Measurements from ENCODE around the gene KRTAP12-4. TPM values are rescaled to one million over a fixed set of nuclear protein-coding genes. Genes with fewer than 3 reads are reported as not detected.
"Not testable (repeated sequence)": the region's sequence is repeated elsewhere in the genome, so short reads cannot be mapped to it uniquely, and the experiment has no call there.

Gene KRTAP12-4
- total and polyA plus RNA-seq, 2 donors (not counting 3 experiments of a cell fraction or from before 2014, with no cell fraction given) = not detected

DNA sequence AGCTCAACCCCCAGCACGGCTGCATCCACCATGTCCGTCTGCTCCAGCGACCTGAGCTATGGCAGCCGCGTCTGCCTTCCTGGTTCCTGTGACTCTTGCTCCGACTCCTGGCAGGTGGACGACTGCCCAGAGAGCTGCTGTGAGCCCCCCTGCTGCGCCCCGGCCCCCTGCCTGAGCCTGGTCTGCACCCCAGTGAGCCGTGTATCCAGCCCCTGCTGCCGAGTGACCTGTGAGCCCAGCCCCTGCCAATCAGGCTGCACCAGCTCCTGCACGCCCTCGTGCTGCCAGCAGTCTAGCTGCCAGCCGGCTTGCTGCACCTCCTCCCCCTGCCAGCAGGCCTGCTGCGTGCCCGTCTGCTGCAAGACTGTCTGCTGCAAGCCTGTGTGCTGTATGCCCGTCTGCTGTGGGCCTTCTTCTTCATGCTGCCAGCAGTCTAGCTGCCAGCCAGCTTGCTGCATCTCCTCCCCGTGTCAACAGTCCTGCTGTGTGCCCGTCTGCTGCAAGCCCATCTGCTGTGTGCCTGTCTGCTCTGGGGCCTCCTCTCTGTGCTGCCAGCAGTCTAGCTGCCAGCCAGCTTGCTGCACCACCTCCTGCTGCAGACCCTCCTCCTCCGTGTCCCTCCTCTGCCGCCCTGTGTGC is 42.8 kb upstream of the KRTAP12-4 start, which contains the start of gene KRTAP10-12:
KRTAP10-12 (plus strand) TSS at position 1 of the 639 bp plus-strand sequence; CDS start at position 31, 30 bp downstream.
- BruUV-seq (replicated peaks); H3K4me1 ChIP-seq (ENCODE audit: control insufficient read depth, extremely low read depth, insufficient read depth, low read length); POLR2A ChIA-PET; H3K27ac ChIP-seq (ENCODE audit: insufficient read depth, low read depth, low read length); H3K9ac ChIP-seq (replicated peaks; ENCODE audit: extremely low read depth, insufficient read depth, low read length); H3K4me3 ChIP-seq (replicated peaks in 1 of 3; ENCODE audit: insufficient read depth in 1 of 3, low read depth in 1 of 3, low read length in 3 of 3); H3K9me3 ChIP-seq (replicated peaks; ENCODE audit: control insufficient read depth, insufficient read depth, low read length); H3K4me2 ChIP-seq (ENCODE audit: insufficient read depth, low read length); DNase-seq (ENCODE audit: low read depth, low spot score); FAIRE-seq; H3K36me3 ChIP-seq (ENCODE audit: control insufficient read depth in 2 of 2, extremely low read depth in 1 of 2, insufficient read depth in 2 of 2, low read length in 2 of 2); H3K79me2 ChIP-seq (ENCODE audit: control insufficient read depth, insufficient read depth, low read length); H2AFZ ChIP-seq (ENCODE audit: low read depth, low read length); dilution Hi-C loops (cut with MboI; ENCODE audit: extremely low pct_ligation_motif_present, low sequenced_read_pairs); H4K20me1 ChIP-seq (replicated peaks; ENCODE audit: control insufficient read depth, extremely low read depth, insufficient read depth, low read length); H3K9me1 ChIP-seq (replicated peaks; ENCODE audit: control insufficient read depth, extremely low read depth, insufficient read depth, low read length); intact Hi-C loops (cut with micrococcal nuclease): not testable (repeated sequence)
- H3K27me3 ChIP-seq (ENCODE audit: control insufficient read depth in 2 of 2, insufficient read depth in 2 of 2, low read length in 2 of 2) = peaks cover 26 to 29% of the 10 kb centered on the region in 2 experiments
- CTCF ChIA-PET = interaction anchor here (0.7 kb wide), 1 partner anchor 96 kb away, joined by 3 read pairs; no protein-coding TSS in a partner anchor

DNA sequence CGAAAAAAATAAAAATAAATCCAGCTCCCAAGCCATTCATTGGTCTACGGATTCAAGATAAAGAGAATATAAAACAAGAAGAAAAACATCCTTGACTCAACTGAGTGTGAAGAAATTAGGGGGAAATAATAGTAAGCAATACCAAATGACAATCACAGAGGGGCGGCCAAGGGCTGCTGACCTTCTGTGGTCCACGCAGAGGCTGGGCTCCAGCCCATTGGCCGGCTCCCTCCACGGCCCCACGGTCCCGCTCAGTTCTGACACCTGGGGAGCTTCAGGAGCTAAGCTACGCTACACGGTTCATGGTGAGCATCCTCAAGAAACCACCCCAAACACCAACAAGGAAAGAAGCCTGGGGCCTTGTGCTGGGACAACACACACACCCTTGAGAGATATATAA is 42.1 kb upstream of the KRTAP12-4 start:
- TF ChIP-seq JUN (IDR thresholded peaks at IDR 0.05; ENCODE audit: borderline replicate concordance, insufficient read depth, insufficient read length, low read depth) = no peak
- no peak for TF ChIP-seq GATA2 (IDR thresholded peaks at IDR 0.05; ENCODE audit: insufficient read depth, insufficient read length, low read depth, low read length)
- TF ChIP-seq EZH2 (IDR thresholded peaks at IDR 0.05; ENCODE audit: borderline replicate concordance, low read depth, low read length, severe bottlenecking) = no peak
- no peak for TF ChIP-seq FOS (IDR thresholded peaks at IDR 0.05; ENCODE audit: borderline replicate concordance, insufficient read depth, low read length)
- TF ChIP-seq, protein P1, sequence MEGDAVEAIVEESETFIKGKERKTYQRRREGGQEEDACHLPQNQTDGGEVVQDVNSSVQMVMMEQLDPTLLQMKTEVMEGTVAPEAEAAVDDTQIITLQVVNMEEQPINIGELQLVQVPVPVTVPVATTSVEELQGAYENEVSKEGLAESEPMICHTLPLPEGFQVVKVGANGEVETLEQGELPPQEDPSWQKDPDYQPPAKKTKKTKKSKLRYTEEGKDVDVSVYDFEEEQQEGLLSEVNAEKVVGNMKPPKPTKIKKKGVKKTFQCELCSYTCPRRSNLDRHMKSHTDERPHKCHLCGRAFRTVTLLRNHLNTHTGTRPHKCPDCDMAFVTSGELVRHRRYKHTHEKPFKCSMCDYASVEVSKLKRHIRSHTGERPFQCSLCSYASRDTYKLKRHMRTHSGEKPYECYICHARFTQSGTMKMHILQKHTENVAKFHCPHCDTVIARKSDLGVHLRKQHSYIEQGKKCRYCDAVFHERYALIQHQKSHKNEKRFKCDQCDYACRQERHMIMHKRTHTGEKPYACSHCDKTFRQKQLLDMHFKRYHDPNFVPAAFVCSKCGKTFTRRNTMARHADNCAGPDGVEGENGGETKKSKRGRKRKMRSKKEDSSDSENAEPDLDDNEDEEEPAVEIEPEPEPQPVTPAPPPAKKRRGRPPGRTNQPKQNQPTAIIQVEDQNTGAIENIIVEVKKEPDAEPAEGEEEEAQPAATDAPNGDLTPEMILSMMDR (IDR thresholded peaks at IDR 0.05; ENCODE audit: extremely low read depth in 1 of 2, insufficient read depth in 1 of 2, low read depth in 1 of 2, low read length in 2 of 2) = no peak
- DNase-seq (ENCODE audit: low read depth, low spot score) (no peak), FAIRE-seq (no peak)
- H3K4me2 ChIP-seq (ENCODE audit: insufficient read depth, low read length) = no peak overlapping the region
- H4K20me1 ChIP-seq (replicated peaks; ENCODE audit: control insufficient read depth, extremely low read depth, insufficient read depth, low read length) = no peaks in the 10 kb centered on the region
- no peaks in the 10 kb centered on the region for H3K79me2 ChIP-seq (ENCODE audit: control insufficient read depth, insufficient read depth, low read length)
- intact Hi-C loops (cut with micrococcal nuclease) (no loop called here), dilution Hi-C loops (cut with MboI; ENCODE audit: extremely low pct_ligation_motif_present, low sequenced_read_pairs) (no loop called here)
- no peaks in the 10 kb centered on the region for H3K36me3 ChIP-seq (ENCODE audit: control insufficient read depth in 2 of 2, extremely low read depth in 1 of 2, insufficient read depth in 2 of 2, low read length in 2 of 2)
- H3K4me3 ChIP-seq (replicated peaks in 1 of 3; ENCODE audit: insufficient read depth in 1 of 3, low read depth in 1 of 3, low read length in 3 of 3) = no peak overlapping the region
- H3K9ac ChIP-seq (replicated peaks; ENCODE audit: extremely low read depth, insufficient read depth, low read length) = no peak overlapping the region
- H2AFZ ChIP-seq (ENCODE audit: low read depth, low read length) = no peak overlapping the region
- H3K27me3 ChIP-seq (ENCODE audit: control insufficient read depth in 2 of 2, insufficient read depth in 2 of 2, low read length in 2 of 2) = peaks cover 23 to 26% of the 10 kb centered on the region in 2 experiments
- no peak overlapping the region for H3K27ac ChIP-seq (ENCODE audit: insufficient read depth, low read depth, low read length)
- ChIA-PET POLR2A (no interaction called here), CTCF (interaction anchor here (1.0 kb wide), 1 partner anchor 96 kb away, joined by 3 read pairs; no protein-coding TSS in a partner anchor)
- no peaks in the 10 kb centered on the region for H3K9me1 ChIP-seq (replicated peaks; ENCODE audit: control insufficient read depth, extremely low read depth, insufficient read depth, low read length)
- no peaks in the 10 kb centered on the region for H3K9me3 ChIP-seq (replicated peaks; ENCODE audit: control insufficient read depth, insufficient read depth, low read length)
- no TSS peak for BruUV-seq (replicated peaks)
- H3K4me1 ChIP-seq (ENCODE audit: control insufficient read depth, extremely low read depth, insufficient read depth, low read length) = no peaks in the 10 kb centered on the region
